ENCODE results near the gene RNF20. TPM values are rescaled to one million over a fixed set of nuclear protein-coding genes. Genes with fewer than 3 reads are reported as not detected.
A peak's percentile ranks its signal among the peaks of the same experiment; 100 is the strongest.

Gene RNF20
- total RNA-seq, 1 experiment from 2014 or later, result 37.6 TPM

- TF ChIP-seq SRF (IDR thresholded peaks at IDR 0.05; ENCODE audit: low read depth), result no peak
- TF ChIP-seq POLR2AphosphoS5 (IDR thresholded peaks at IDR 0.05; ENCODE audit: low read depth, low read length), result peak; percentile 73
- TF ChIP-seq ELF1 (IDR thresholded peaks at IDR 0.05; ENCODE audit: borderline replicate concordance, low read depth), result no peak; the same call in 1 of the 2 replicates
- TF ChIP-seq MAX (IDR thresholded peaks at IDR 0.05), result peak; percentile 90
- peak; percentile 47; the same call in 1 of the 2 replicates for TF ChIP-seq RAD21 (IDR thresholded peaks at IDR 0.05; ENCODE audit: low read depth)
- no peak for TF ChIP-seq EGR1 (IDR thresholded peaks at IDR 0.05; ENCODE audit: low read depth)
- peak; percentile 36; the same call in 1 of the 2 replicates for TF ChIP-seq SIN3A (IDR thresholded peaks at IDR 0.05; ENCODE audit: low read depth)
- TF ChIP-seq YY1 (IDR thresholded peaks at IDR 0.05; ENCODE audit: extremely low read depth, insufficient replicate concordance, low read depth, low read length), result peak; percentile 43
- peak; percentile 34; the same call in 1 of the 2 replicates for TF ChIP-seq CBX3 (IDR thresholded peaks at IDR 0.05; ENCODE audit: low read depth)
- peak in 2 of 3 experiments; percentile 36 to 42; a peak in 2 of 6 replicates for TF ChIP-seq CTCF (IDR thresholded peaks at IDR 0.05 in 2 of 3, conservative IDR thresholded peaks at IDR 0.05 in 1 of 3; ENCODE audit: borderline replicate concordance in 1 of 3, insufficient read depth in 1 of 3, low read depth in 2 of 3, low read length in 2 of 3)
- TF ChIP-seq POLR2A (IDR thresholded peaks at IDR 0.05; ENCODE audit: borderline replicate concordance, extremely low read depth, insufficient read depth, insufficient read length), result peak; percentile 32
- TF ChIP-seq ZFX (IDR thresholded peaks at IDR 0.05), result peak; percentile 97
- peak; percentile 22 for TF ChIP-seq TCF7L2 (IDR thresholded peaks at IDR 0.05; ENCODE audit: borderline replicate concordance, extremely low read depth, insufficient read depth, insufficient read length)
- no TSS peak for BruUV-seq (replicated peaks)
- CTCF ChIA-PET, result interaction anchor here (1.1 to 2.9 kb wide), 6 partner anchors 22 to 46 kb away, joined by 3 to 9 read pairs (median 4); partner anchors contain the start of gene RNF20
- DNase-seq (ENCODE audit: low read depth, low spot score) (peak; percentile 51), ATAC-seq (peak; percentile 84)
- Histone ChIP-seq H2AFZ (ENCODE audit: low read depth, low read length, poor library complexity, severe bottlenecking) (peak overlapping the region; percentile 94), H3K4me1 (ENCODE audit: control insufficient read depth in 1 of 2, insufficient read depth in 2 of 2, low read length in 2 of 2) (peaks cover 10 to 20% of the 10 kb centered on the region in 2 experiments; a peak in 3 of 4 replicates), H4K20me1 (ENCODE audit: insufficient read depth) (no peaks in the 10 kb centered on the region), H3K36me3 (ENCODE audit: control insufficient read depth in 1 of 2, insufficient read depth in 2 of 2, low read length in 2 of 2) (no peaks in the 10 kb centered on the region), H3K4me3 (replicated peaks in 1 of 2; ENCODE audit: low read depth in 1 of 2, low read length in 2 of 2) (peak overlapping the region; percentile 69 to 82), H3K9me2 (ENCODE audit: insufficient read depth) (no peaks in the 10 kb centered on the region), H3K4me2 (ENCODE audit: low read length) (peak overlapping the region; percentile 80), H3K79me2 (ENCODE audit: insufficient read depth, low read length) (peaks cover 21% of the 10 kb centered on the region), H3K9ac (ENCODE audit: low read length) (peak overlapping the region; percentile 82), H3K27me3 (ENCODE audit: insufficient read depth, low read length) (no peaks in the 10 kb centered on the region), H3K9me3 (ENCODE audit: control insufficient read depth in 1 of 2, insufficient read depth in 1 of 2, low read depth in 1 of 2, low read length in 2 of 2) (no peaks in the 10 kb centered on the region), H3K27ac (ENCODE audit: low read depth, low read length) (peak overlapping the region; percentile 92)
- POLR2A ChIA-PET, result interaction anchor here (0.9 to 1.5 kb wide), 9 partner anchors 11 to 88 kb away, joined by 3 to 4 read pairs (median 4); partner anchors contain the start of genes MRPL50 and ZNF189
- RAD21 ChIA-PET (ENCODE audit: low non-redundant PET in 1 of 2, low total read pairs in 2 of 2, uncharacterized antibody in 2 of 2, unreplicated experiment in 2 of 2), result interaction anchor here in 1 of 2 experiments (1.0 kb wide), 1 partner anchor 28 kb away, joined by 3 read pairs; no protein-coding TSS in a partner anchor
- intact Hi-C loops (cut with micrococcal nuclease), result loop anchor here (2.0 kb wide), 2 partner anchors 22 to 46 kb away; partner anchors contain the start of gene RNF20
Measured at GRCh38 chr9:101486693-101487442, 46.8 kb upstream of the RNF20 start.
